SKM-1 treated with dmso at 0.1 percent for 144 hours (cell line): ENCODE results near the gene NOTCH1.
A peak's percentile ranks its signal among the peaks of the same experiment; 100 is the strongest.

Source experiments
- DNase-seq: peaks from one replicate; lab custom pipeline; 2025; ENCODE audit not compliant: unreplicated experiment; lab: John Stamatoyannopoulos, UW

NOTCH1 gene

DNA sequence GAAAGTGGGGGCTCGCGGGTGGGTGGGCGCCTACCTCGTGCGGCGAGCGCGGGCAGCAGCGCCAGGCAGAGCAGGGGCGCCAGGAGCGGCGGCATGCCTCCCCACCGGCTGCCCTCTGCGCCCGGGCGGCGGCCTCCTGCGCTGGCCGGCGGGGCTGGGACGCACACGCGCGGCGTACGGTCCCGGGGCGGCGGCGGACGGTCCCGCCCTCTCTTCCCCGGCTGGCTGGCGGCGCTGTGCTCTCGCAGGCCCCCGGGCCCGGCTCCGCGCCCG, 220 bp downstream of the NOTCH1 start:
- DNase-seq = no peak

DNA sequence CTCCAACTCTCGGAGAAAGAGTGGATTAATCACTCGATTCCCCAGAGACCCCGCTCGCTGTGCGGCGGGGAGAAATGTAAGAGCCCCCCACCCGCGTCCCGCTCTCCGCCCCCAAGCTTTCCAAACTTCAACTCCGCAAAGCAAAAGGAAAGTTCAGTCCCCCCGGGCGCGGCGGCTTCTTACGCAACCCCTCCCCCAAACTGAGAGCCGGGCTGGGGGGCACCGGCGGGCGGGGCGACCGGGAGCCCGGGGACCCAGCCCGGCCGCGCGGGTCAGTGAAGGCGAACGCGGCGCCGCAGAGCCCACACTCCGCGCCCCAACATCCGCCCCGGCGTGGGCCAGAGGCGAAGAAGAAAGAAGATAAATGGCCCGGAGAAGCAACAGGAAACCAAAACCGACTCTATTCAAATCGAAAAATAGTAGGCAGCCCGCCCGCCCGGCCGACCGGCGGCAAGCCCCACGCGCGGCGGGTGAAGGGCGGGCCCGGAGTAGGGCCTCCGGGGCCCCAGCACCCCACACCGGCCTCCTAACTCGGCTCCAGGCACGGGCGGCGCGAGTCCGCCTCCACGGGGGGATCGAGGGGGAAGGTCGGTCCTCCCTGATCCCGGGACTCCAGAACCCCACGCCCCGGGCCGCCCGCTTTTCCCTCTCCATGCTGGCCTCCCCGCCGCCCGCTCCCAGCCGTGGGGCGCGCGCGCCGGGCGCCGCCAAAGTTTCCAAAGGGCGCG, 720 bp downstream of the NOTCH1 start:
- DNase-seq = no peak

DNA sequence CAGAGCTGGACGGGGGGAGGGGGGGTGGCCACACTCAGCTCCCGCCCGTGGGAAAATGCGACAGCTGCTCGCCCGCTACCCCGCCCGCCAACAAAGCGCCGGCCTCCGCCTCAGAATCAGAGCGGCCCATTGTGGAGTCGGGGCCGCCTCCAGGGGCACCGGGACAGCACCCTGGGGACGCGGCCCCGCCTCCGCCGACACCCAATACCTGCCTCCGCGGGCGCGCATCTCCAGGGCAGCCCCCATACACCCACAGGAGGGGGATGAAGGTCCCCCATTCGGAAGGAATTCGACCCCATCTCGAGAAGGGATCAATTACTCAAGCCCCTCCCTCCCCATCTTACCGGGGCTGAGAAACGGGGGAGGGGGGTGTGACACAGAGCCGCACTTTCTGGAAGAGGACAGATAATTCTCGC, 1.3 kb downstream of the NOTCH1 start:
- no peak for DNase-seq

DNA sequence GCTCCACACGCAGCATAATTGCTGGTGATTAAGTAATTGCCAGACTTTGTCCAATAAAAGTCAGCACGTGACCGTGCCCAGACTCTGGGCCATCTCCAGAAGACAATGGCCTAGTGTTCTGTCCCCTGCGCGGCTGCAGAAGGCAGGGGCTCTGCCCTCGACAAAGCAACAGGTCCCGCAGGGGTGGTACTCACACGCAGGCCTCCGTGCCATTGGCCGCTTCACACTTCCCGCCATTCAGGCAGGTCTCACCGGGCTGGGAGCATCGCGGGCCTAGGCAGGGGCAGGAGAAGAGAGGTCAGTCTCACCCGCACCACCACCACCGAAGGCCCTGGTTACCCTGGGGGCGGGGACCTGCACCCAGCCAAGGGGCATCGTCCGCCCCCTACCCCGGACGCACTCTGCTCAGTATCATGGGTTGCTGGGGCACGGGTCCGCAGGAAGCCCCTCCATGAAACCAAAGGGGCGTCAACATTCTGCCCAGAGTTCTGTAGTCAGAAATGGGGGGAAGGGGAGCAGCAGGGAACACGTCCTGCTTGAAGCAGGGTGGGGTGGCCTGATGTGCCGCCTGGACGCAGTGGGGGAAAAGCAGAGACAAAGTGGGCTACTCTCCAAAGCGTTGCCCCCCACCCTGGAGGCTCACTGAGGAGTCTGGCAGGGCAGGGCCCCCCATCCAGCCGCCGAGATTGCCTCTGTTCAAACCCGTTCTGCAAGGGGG, 1.9 kb downstream of the NOTCH1 start:
- no peak for DNase-seq

- DNase-seq = no peak
Observed at GRCh38 chr9:136543280-136543679, 2.6 kb downstream of the NOTCH1 start.

DNA sequence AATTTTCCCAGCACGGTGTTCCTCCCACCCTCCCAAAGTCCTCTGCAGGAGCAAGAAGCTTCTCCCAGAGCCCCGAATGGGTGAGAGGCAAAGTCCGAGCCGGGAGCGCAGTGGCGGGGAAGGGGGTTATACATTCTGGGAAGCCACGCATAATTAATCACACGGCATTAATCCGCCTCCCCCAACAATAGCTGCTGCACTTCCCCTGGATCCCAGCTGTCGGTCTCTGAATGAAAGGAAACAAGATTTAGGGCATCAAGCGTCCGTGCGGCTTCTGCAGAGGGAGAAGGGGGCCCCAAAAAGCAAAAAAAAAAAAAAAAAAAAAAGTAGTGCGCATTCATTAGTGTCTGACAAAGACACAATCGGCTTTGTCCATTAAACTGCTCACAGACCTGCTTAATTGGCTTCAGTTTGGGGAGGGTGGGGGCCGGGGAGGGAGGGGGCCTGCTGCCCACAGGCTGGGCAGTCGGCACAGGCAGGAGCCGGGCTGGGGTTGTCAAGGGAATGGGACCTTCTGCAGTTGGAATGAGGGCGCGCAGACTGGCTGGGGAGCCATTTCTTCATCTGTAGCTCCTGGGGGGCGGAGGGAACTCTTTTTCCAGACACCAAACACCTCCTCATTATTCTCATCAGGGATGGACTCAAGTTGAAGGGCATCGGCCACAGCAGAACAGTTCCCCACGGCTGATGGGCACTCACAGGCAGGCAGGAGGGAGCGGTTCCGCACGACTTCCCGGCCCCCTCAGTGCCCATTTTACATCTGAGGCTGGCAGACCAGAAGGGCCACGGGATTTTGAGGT, 3.4 kb downstream of the NOTCH1 start:
- no peak for DNase-seq

- no peak for DNase-seq
Observed at GRCh38 chr9:136541709-136542108, 4.1 kb downstream of the NOTCH1 start.

- no peak for DNase-seq
Observed at GRCh38 chr9:136541179-136541578, 4.7 kb downstream of the NOTCH1 start.

DNA sequence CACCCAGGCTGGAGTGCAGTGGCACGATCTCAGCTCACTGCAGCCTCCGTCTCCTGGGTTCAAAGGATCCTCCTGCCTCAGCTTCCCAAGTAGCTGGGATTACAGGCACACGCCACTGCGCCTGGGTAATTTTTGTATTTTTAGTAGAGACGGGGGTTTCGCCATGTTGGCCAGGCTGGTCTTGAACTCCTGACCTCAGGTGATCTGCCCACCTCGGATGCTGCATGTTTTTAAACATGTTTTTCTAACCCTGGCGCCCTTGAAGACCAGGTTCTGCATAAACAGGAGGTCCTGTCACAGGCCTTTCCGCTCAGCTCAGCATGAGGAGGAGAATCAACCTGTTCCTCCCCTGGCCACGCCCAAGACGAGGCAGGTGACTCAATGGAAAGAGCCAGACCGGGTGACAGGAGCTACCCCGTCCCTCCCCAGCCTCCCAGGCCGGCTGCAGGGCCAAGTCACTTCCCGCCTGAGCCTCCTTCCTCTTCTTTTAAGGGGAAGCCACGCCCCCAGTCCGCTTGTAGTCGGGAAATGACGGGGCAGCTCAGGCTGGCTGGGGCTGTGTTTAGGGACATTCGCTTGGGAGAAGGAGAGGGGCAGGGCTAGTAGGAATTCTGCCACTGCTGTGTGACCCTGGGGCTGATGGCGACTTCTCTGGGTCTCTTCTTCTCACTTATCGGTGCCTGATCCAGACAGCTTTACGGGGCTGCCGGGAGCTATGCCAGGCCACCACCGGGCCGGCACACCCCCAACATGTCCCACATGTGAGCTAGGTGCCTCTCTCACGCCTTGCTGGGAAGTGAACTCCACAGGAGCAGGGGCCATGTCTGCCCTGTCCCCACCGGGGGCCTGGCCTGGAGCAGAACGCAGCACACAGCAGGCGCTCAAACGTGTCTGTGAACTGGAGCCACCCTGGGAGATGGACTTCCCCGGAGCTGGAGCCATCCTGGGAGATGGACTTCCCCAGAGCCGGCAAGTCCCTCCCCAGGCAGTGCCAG, 6.1 kb downstream of the NOTCH1 start:
- peak; percentile 97 for DNase-seq

DNA sequence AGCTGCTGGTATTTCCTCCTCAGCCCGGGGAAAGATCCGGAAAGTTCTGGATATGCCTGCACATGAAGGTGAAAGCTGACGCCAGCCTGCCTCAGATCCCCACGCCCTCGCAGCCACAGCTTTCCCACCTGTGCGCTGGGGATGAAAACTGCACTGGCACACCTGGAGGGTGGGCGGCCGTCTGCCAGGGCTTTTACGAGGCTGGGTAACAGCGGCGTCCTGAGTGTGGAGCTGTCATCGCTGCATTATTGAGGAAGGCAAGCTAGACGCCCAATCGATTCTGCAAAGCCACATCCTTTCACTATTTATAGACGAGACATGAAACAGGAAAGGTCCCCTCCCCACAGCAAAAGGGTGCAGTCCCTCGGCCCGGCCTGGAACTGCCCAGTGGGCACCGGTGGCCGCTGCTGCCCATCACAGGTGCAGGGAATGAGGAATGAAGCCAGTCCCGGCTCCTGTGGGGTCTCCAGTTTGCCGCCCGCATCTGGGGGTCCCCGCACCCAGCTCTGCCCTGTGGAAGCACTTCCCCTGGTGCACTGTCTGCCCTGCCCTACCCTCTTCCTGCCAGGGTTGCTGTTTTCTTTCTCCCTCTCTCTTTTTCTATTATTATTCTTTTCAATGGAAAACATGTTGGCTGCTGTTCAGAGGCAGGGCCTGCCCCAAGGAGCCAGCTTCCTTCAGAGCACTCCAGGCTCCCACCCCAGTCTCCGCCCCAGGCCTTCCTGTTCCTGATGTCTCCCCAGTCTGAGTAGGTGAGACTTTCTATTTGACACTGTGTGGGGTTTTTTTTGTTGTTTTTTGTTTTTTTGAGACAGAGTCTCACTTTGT, 7.0 kb downstream of the NOTCH1 start:
- peak; percentile 41 for DNase-seq

DNA sequence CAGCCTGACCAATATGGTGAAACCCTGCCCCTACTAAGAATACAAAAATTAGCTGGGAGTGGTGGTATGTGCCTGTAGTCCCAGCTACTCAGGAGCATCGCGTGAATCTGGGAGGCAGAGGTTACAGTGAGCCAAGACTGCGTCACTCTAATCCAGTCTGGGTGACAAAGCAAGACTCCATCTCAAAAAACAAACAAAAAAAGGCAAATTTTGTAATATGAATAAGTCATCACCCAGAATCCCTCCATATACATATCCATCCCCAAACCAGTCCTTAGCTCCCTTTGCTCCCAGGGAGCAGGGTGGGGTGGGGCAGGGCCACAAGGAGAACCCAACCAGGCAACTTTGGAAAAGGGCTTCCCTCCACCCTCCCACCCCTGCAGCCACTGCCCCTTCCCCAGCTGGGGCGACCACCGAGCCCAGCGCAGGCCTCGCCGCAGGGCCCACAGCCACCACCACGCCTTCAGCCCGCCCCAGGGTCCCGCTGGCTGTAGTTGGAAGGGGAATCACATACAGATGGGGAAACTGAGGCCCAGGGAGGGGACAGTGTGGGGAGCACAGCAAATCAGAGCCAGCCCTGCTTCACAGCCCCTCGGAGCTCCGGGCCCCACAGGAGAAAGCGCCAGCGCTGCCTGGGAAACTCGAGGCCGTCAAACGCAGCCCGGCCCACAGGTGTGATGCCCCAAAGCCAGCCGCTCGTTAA, 7.8 kb downstream of the NOTCH1 start:
- no peak for DNase-seq

DNA sequence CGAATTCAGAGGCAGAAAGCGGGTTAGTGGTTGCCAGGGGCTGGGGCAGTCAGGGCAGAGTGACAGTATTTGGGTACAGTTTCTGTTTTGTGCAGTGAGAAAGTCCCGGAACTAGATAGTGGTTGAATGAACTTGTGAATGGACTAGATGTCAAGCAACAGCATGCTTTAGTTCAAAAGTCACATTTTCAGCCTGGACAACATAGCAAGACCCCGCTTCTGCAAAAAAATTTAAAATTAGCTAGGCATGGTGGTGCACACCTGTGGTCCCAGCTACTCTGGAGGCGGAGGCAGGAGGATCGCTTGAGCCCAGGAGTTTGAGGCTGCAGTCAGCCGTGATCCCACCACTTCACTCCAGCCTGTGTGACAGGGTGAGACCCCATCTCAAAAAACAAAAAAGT, 8.4 kb downstream of the NOTCH1 start:
- no peak for DNase-seq

DNA sequence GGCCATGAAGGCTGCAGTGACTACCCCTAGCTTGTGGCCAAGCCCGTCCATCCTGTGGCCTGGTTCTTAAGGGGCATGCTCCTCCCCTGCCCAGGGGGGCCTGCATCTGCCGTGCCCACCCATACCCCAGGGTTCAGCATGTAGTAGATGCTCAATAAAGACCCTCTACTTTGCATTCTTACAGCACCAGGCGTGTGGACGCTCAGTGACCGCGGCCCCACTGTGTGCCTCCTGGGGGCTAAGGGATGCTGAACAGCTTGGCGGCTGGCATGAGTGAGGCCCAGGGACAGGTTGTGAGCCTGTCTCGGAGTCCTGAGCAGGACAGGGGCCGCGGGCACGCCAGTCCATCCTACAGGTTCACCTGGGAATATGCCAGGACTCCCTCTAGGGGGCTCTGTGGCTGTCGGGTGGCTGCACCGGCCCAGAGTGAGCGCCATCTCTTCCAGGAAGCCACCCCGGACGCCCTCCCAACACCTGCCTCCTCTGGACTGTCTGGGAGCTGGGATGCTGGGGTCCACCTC, 9.1 kb downstream of the NOTCH1 start:
- no peak for DNase-seq

DNA sequence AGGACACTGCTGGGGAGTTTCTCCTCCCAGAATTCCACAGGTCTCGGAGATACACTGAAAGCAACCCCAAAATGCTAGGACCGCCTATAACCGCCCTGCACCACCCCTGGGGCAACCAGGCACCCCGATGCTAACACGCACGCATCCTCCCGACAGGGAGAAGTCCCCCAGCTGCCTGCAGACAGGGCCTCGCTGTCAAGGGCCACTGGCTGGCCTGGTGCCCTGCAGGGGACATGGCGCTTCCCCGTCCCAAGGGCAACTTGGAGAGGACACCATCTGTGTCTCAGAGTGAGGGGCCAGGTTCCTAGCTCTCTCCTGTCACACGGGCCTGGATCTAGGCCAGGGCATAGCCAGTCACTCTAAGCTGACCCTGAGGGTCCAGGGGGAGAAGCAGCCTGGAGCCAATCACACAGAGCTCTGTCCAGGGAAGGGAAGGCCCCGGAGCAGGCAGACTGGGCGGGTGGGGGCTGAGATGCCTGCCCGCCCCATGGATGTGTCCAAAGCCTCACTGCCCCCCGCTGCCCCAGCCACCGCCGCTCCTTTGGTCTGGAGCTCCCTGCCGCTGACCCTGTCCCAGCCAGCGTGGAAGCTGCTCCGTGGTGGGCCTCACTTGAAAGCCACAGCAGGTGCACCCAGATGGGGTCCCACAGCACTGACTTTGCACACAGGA, 9.7 kb downstream of the NOTCH1 start:
- no peak for DNase-seq

GRCh38 chr9:136535070-136535469, 10.8 kb downstream of the NOTCH1 start:
- no peak for DNase-seq

- DNase-seq = no peak
Observed at GRCh38 chr9:136534366-136534765, 11.5 kb downstream of the NOTCH1 start.

GRCh38 chr9:136533775-136534157, 12.1 kb downstream of the NOTCH1 start:
- DNase-seq = no peak
